Ishikawa (cell line): ENCODE data around the gene GPATCH1.

Experiments
- CEBPB ChIP-seq: IDR thresholded peaks from 2 replicates; pipeline ENCODE4 v1.6.1; 2012
- CREB1 ChIP-seq: IDR thresholded peaks from 2 replicates; pipeline ENCODE4 v1.6.1; 2012; ENCODE audit warnings: low read depth
- EGR1 ChIP-seq: IDR thresholded peaks from 2 replicates; pipeline ENCODE4 v1.6.1; 2012
- EP300 ChIP-seq: IDR thresholded peaks from 2 replicates; pipeline ENCODE4 v1.6.1; 2012; ENCODE audit warnings: borderline replicate concordance
- FOXM1 ChIP-seq: IDR thresholded peaks from 2 replicates; pipeline ENCODE4 v1.6.1; 2012; ENCODE audit warnings: low read depth, borderline replicate concordance
- MAX ChIP-seq: IDR thresholded peaks from 2 replicates; pipeline ENCODE4 v1.6.1; 2012
- NFIC ChIP-seq: IDR thresholded peaks from 2 replicates; pipeline ENCODE4 v1.6.1; 2012
- RAD21 ChIP-seq: IDR thresholded peaks from 2 replicates; pipeline ENCODE4 v1.6.1; 2012; ENCODE audit warnings: low read depth
- REST ChIP-seq: IDR thresholded peaks from 2 replicates; pipeline ENCODE4 v1.6.1; 2012; ENCODE audit warnings: low read depth, mild to moderate bottlenecking
- TAF1 ChIP-seq: IDR thresholded peaks from 2 replicates; pipeline ENCODE4 v1.6.1; 2012; ENCODE audit warnings: low read depth, mild to moderate bottlenecking
- TCF12 ChIP-seq: IDR thresholded peaks from 2 replicates; pipeline ENCODE4 v1.6.1; 2012; ENCODE audit warnings: low read depth
- TEAD4 ChIP-seq: IDR thresholded peaks from 2 replicates; pipeline ENCODE4 v1.6.1; 2012
- USF1 ChIP-seq: IDR thresholded peaks from 2 replicates; pipeline ENCODE4 v1.6.1; 2012
- YY1 ChIP-seq: IDR thresholded peaks from 2 replicates; pipeline ENCODE4 v1.6.1; 2012; ENCODE audit warnings: low read depth
- ZBTB7A ChIP-seq: IDR thresholded peaks from 2 replicates; pipeline ENCODE4 v1.6.1; 2012; ENCODE audit warnings: low read depth

Gene GPATCH1

GRCh38 chr19:33055718-33056117 is 25.3 kb upstream of the GPATCH1 start:
- TF ChIP-seq TEAD4 (no peak), TCF12 (no peak), REST (no peak), ZBTB7A (no peak), CEBPB (no peak), MAX (no peak), FOXM1 (no peak), CREB1 (no peak), TAF1 (no peak), EGR1 (no peak), YY1 (no peak), RAD21 (no peak), NFIC (no peak), USF1 (no peak), EP300 (no peak)

- TF ChIP-seq EGR1 (no peak), TCF12 (no peak), RAD21 (no peak), TEAD4 (no peak), MAX (no peak)
These were observed 20.4 kb upstream of the GPATCH1 start for GRCh38 chr19:33060586-33060985.

- no peak for TF ChIP-seq CEBPB
- TF ChIP-seq USF1, result no peak
- TF ChIP-seq CREB1, result no peak
- TF ChIP-seq RAD21, result no peak
- TF ChIP-seq NFIC, result no peak
- TF ChIP-seq MAX, result no peak
- no peak for TF ChIP-seq TAF1
- no peak for TF ChIP-seq EGR1
- no peak for TF ChIP-seq REST
- TF ChIP-seq ZBTB7A, result no peak
- no peak for TF ChIP-seq TEAD4
- no peak for TF ChIP-seq EP300
- no peak for TF ChIP-seq FOXM1
- TF ChIP-seq TCF12, result no peak
- no peak for TF ChIP-seq YY1
These were observed 18.1 kb upstream of the GPATCH1 start for GRCh38 chr19:33062902-33063301.

GRCh38 chr19:33063356-33063752 is 17.6 kb upstream of the GPATCH1 start:
- no peak for TF ChIP-seq NFIC
- TF ChIP-seq CEBPB, result no peak
- no peak for TF ChIP-seq USF1
- TF ChIP-seq CREB1, result no peak
- TF ChIP-seq YY1, result no peak
- TF ChIP-seq EGR1, result no peak
- no peak for TF ChIP-seq TCF12
- TF ChIP-seq MAX, result no peak
- TF ChIP-seq TEAD4, result no peak
- TF ChIP-seq FOXM1, result no peak
- TF ChIP-seq ZBTB7A, result no peak
- TF ChIP-seq TAF1, result no peak
- no peak for TF ChIP-seq REST
- TF ChIP-seq RAD21, result no peak
- no peak for TF ChIP-seq EP300
